AML-193 (cell line): ENCODE results near the gene DTD2.
"Not testable (repeated sequence)": the region's sequence is repeated elsewhere in the genome, so short reads cannot be mapped to it uniquely, and the experiment has no call there.

ENCODE experiments used
- DNase-seq, 2 experiments: peaks; one replicate each; lab custom pipeline; 2025; lab: John Stamatoyannopoulos, UW

Gene DTD2

GRCh38 chr14:31456841-31457664 is at the start of gene DTD2:
Gene DTD2, minus strand, starts transcription at chr14:31457506. Its CDS starts 113 bp downstream, at chr14:31457393.
- peak; percentile 90 to 93 for DNase-seq

- no peak for DNase-seq
These were observed 48.1 kb upstream of the DTD2 start for GRCh38 chr14:31505411-31505810.

GRCh38 chr14:31501870-31502269 is 44.6 kb upstream of the DTD2 start:
- DNase-seq = no peak

- no peak for DNase-seq
These were observed 35.6 kb upstream of the DTD2 start for GRCh38 chr14:31492759-31493498.

GRCh38 chr14:31489691-31490090 is 32.4 kb upstream of the DTD2 start:
- DNase-seq = peak; percentile 40 to 42

GRCh38 chr14:31487886-31488285 is 30.6 kb upstream of the DTD2 start, which contains the start of gene GPR33:
Gene GPR33, minus strand, starts transcription at chr14:31488039. Its CDS starts 4,074 bp downstream, at chr14:31483965.
- DNase-seq = peak; percentile 1 to 8

GRCh38 chr14:31486764-31487163 is 29.5 kb upstream of the DTD2 start:
- DNase-seq = no peak

GRCh38 chr14:31484754-31485153 is 27.4 kb upstream of the DTD2 start:
- no peak for DNase-seq

- DNase-seq = no peak
These were observed 22.9 kb upstream of the DTD2 start for GRCh38 chr14:31480156-31480555.

GRCh38 chr14:31479027-31479426 is 21.7 kb upstream of the DTD2 start:
- no peak for DNase-seq

GRCh38 chr14:31477248-31477647 is 19.9 kb upstream of the DTD2 start:
- DNase-seq = no peak

GRCh38 chr14:31476131-31476866 is 19.0 kb upstream of the DTD2 start:
- DNase-seq = no peak

- DNase-seq = no peak
These were observed 9.2 kb upstream of the DTD2 start for GRCh38 chr14:31466554-31466953.

- no peak for DNase-seq
These were observed 7.8 kb upstream of the DTD2 start for GRCh38 chr14:31465111-31465510.

GRCh38 chr14:31462450-31462849 is 5.1 kb upstream of the DTD2 start:
- not testable (repeated sequence) for DNase-seq

- DNase-seq = no peak
These were observed 4.2 kb upstream of the DTD2 start for GRCh38 chr14:31461545-31461944.

- DNase-seq = no peak
These were observed 656 bp upstream of the DTD2 start for GRCh38 chr14:31457665-31458659.

GRCh38 chr14:31449971-31450610 is 7.2 kb downstream of the DTD2 start:
- peak; percentile 56 to 71 for DNase-seq

GRCh38 chr14:31449136-31449535 is 8.2 kb downstream of the DTD2 start:
- DNase-seq = no peak

GRCh38 chr14:31445703-31446102 is 11.6 kb downstream of the DTD2 start:
- DNase-seq = no peak

- no peak for DNase-seq
These were observed 15.0 kb downstream of the DTD2 start for GRCh38 chr14:31442284-31442683.
